Heart right ventricle (tissue), 16 donors: ENCODE measurements around the gene NSUN7. TPM values are rescaled to one million over a fixed set of nuclear protein-coding genes. Genes with fewer than 3 reads are reported as not detected.
A peak's percentile ranks its signal among the peaks of the same experiment; 100 is the strongest.
"Not testable (repeated sequence)": the region's sequence is repeated elsewhere in the genome, so short reads cannot be mapped to it uniquely, and the experiment has no call there.

Experiments used
- ATAC-seq, 8 donors: fragments of 200-7000 bp; cut with Tn5 transposase; one replicate each; pipeline ENCODE4 v1.9.1; 2020; ENCODE audit warnings: mild to moderate bottlenecking in 8 of 8, moderate library complexity in 8 of 8, moderate number of reproducible peaks in 1 of 8
- DNase-seq, 2 donors: peaks; one replicate each; pipeline ENCODE4 v3.0.0-alpha.2; 2020
- H3K27ac ChIP-seq, 10 donors: fragments of 200-600 bp; sonication (generic) in 2 of 10; one replicate each; pipeline versions ENCODE4 v1.5.0 to v1.8.0; 2020 to 2022; ENCODE audit warnings: mild to moderate bottlenecking in 3 of 10
- H3K27me3 ChIP-seq, 7 donors: fragments of 200-600 bp; one replicate each; pipeline ENCODE4 v1.8.0; 2021 to 2022; ENCODE audit warnings: mild to moderate bottlenecking in 2 of 7
- H3K36me3 ChIP-seq, 9 donors: fragments of 200-600 bp; sonication (generic) in 1 of 9; one replicate each; pipeline versions ENCODE4 v1.5.0 to v1.8.0; 2020 to 2022; ENCODE audit warnings: mild to moderate bottlenecking in 2 of 9
- H3K4me1 ChIP-seq, 9 donors: fragments of 200-600 bp; sonication (generic) in 1 of 9; one replicate each; pipeline versions ENCODE4 v1.5.0 to v1.8.0; 2020 to 2022; ENCODE audit warnings: mild to moderate bottlenecking in 4 of 9
- H3K4me3 ChIP-seq, 10 donors: fragments of 200-600 bp; sonication (generic) in 2 of 10; one replicate each; pipeline versions ENCODE4 v1.5.0 to v1.8.0; 2020 to 2022; ENCODE audit warnings: mild to moderate bottlenecking in 7 of 10, moderate library complexity in 2 of 10
- H3K9me3 ChIP-seq, 11 donors: fragments of 200-600 bp in 10 of 11; sonication (generic) in 2 of 11; one replicate each; pipeline versions ENCODE4 v1.5.0 to v1.8.0; 2013 to 2022; ENCODE audit warnings: mild to moderate bottlenecking in 2 of 11, control low read depth in 1 of 11, moderate library complexity in 1 of 11
- CTCF ChIP-seq, 9 donors: fragments of 200-600 bp; sonication (generic) in 2 of 9; IDR thresholded peaks; one replicate each; pipeline versions ENCODE4 v1.5.0 to v1.8.0; 2021 to 2022; ENCODE audit warnings: antibody characterized with exemption in 9 of 9, mild to moderate bottlenecking in 5 of 9, moderate library complexity in 1 of 9
- WGBS, 2 donors: extraction: QIAGEN DNeasy Blood & Tissue Kit; methylation state at CpG; one replicate each; pipeline ENCODE4 v1.1.7; 2013; ENCODE audit warnings: inconsistent platforms in 1 of 2; 5-methylcytosine and 5-hydroxymethylcytosine counted together
- intact Hi-C, 10 donors: fragments of 100-400 bp; cut with DNase I; formaldehyde crosslinking; loops; one replicate each; pipeline versions ENCODE4 v1.11.1 to v1.14.2; 2022
- polyA plus RNA-seq, 2 donors: library from polyadenylated mRNA; stranded (reverse); fragments of 200-250 nt; gene quantifications; one replicate each; pipeline ENCODE4 v1.2.3, GENCODE V29; 2013
- total RNA-seq, 10 donors: library from RNA; stranded (reverse); fragmentation: NEBNext Ultra II Directional in 3 of 10; extraction: Animal tissue kit (Norgen Biotek cat#: 25700) in 3 of 10; gene quantifications; one replicate each; pipeline versions ENCODE4 v1.2.1 to v1.2.4, GENCODE V29; 2021 to 2023
- donor health status: Arrhythmogenic right ventricular cardiomyopathy.
- donor health status: ischemic (EF 13 %, LVEDD 7.1; RV severe dilation, severe dysfunction).
- donor health status: healthy with polysubstance abuse.
- donor health status: DM: no; HTN: yes; CAD: no.
- donor health status: DM: no; HTN: no; CAD: no.
- donor health status: ischemic (EF 25% LVEDD 6.9; RV normal size, moderate dysfunction).
- donor health status: ischemic (EF 25% LVEDD 5.7; RV mildly dilated, moderate dysfunction).
- donor health status: healthy.
- donor health status: DM: yes; HTN: yes; CAD: no.
- donor health status: Ischemic cardiomyopathy.
- donor health status: ischemic (EF 35%, LVEDD 5.7; RV mildly dilated, moderate dysfunction).
- donor health status: nonischemic (EF 11% LVEDD 7.7; RV severe dilation, severe dysfunction).
- donor health status: DM: yes; HTN: yes; CAD: no.
- donor health status: PGD.
- donor health status: ischemic (EF 29% LVEDD 5.4; RV normal size, mild dysfunction).
- donor health status: nonischemic (EF 23%, LVEDD 6.1; RV moderate dilation, normal function).

Gene NSUN7
- total and polyA plus RNA-seq, 12 donors: 0.03 to 1.3 (median 0.23) TPM; not detected in 3

GRCh38 chr4:40811956-40812355, 62.2 kb downstream of the NSUN7 start:
- 69 to 77% methylated on average over 7 of the region's 7 CpGs for WGBS, 2 donors
- Histone ChIP-seq H3K4me3 (no peak overlapping the region), H3K27me3 (no peaks in the 10 kb centered on the region), H3K27ac (peak overlapping the region in 2 of 10 donors; percentile 58 to 88), H3K9me3 (no peaks in the 10 kb centered on the region), H3K4me1 (peaks cover 0 to 27% (median 0%) of the 10 kb centered on the region in 9 donors), H3K36me3 (peaks cover 0 to 61% (median 20%) of the 10 kb centered on the region in 9 donors)
- DNase-seq: no peak
- intact Hi-C loops: no loop called here
- no peak for TF ChIP-seq CTCF (IDR thresholded peaks at IDR 0.05)
- peak in 3 of 8 donors; percentile 16 to 46 (median 45) for ATAC-seq

- no peaks in the 10 kb centered on the region for H3K9me3 ChIP-seq
- DNase-seq (no peak), ATAC-seq (no peak)
- peaks cover 0 to 65% (median 20%) of the 10 kb centered on the region in 9 donors for H3K36me3 ChIP-seq
- no peak overlapping the region for H3K4me3 ChIP-seq
- intact Hi-C loops: no loop called here
- H3K4me1 ChIP-seq: peaks cover 0 to 23% (median 0%) of the 10 kb centered on the region in 9 donors
- no peaks in the 10 kb centered on the region for H3K27me3 ChIP-seq
- TF ChIP-seq CTCF (IDR thresholded peaks at IDR 0.05): no peak
- H3K27ac ChIP-seq: peak overlapping the region in 2 of 10 donors; percentile 58 to 88
- WGBS, 2 donors: 84 to 92% methylated on average over 8 of the region's 8 CpGs
Measured at GRCh38 chr4:40812386-40812785, 62.6 kb downstream of the NSUN7 start.

- Histone ChIP-seq H3K4me1 (peaks cover 0 to 19% (median 0%) of the 10 kb centered on the region in 9 donors), H3K9me3 (no peaks in the 10 kb centered on the region), H3K27ac (peak overlapping the region in 2 of 10 donors; percentile 58 to 88), H3K36me3 (peaks cover 0 to 70% (median 20%) of the 10 kb centered on the region in 9 donors), H3K4me3 (no peak overlapping the region), H3K27me3 (no peaks in the 10 kb centered on the region)
- no peak for TF ChIP-seq CTCF (IDR thresholded peaks at IDR 0.05)
- WGBS, 2 donors: 92 to 95% methylated on average over 2 of the region's 2 CpGs
- intact Hi-C loops: no loop called here
- ATAC-seq: no peak
- DNase-seq: no peak
Measured at GRCh38 chr4:40812856-40813255, 63.1 kb downstream of the NSUN7 start.

GRCh38 chr4:40817157-40817556, 67.4 kb downstream of the NSUN7 start:
- H3K36me3 ChIP-seq: peaks cover 0 to 99% (median 28%) of the 10 kb centered on the region in 9 donors
- DNase-seq: not testable (repeated sequence)

GRCh38 chr4:40820101-40820500, 70.3 kb downstream of the NSUN7 start:
- Histone ChIP-seq H3K9me3 (no peaks in the 10 kb centered on the region), H3K4me3 (no peak overlapping the region), H3K27ac (no peak overlapping the region), H3K4me1 (no peaks in the 10 kb centered on the region), H3K36me3 (peaks cover 0 to 99% (median 24%) of the 10 kb centered on the region in 9 donors), H3K27me3 (no peaks in the 10 kb centered on the region)
- intact Hi-C loops: no loop called here
- WGBS, 2 donors: 96% methylated on average over 11 of the region's 11 CpGs
- no peak for TF ChIP-seq CTCF (IDR thresholded peaks at IDR 0.05)
- DNase-seq: no peak
- no peak for ATAC-seq

More at GRCh38 chr4:40817157-40817556, 67.4 kb downstream of the NSUN7 start:
- H3K27ac ChIP-seq, intact Hi-C loops, H3K4me3 ChIP-seq, H3K9me3 ChIP-seq, H3K27me3 ChIP-seq, ATAC-seq: not testable (repeated sequence)
- 96 to 97% methylated on average over 6 of the region's 6 CpGs for WGBS, 2 donors
- H3K4me1 ChIP-seq: peaks cover 0 to 12% (median 0%) of the 10 kb centered on the region in 9 donors
